Liver (tissue), 9 donors: ENCODE measurements around the gene DTX4. TPM values are rescaled to one million over a fixed set of nuclear protein-coding genes. Genes with fewer than 3 reads are reported as not detected.
A peak's percentile ranks its signal among the peaks of the same experiment; 100 is the strongest.
"Not testable (repeated sequence)": the region's sequence is repeated elsewhere in the genome, so short reads cannot be mapped to it uniquely, and the experiment has no call there.

Experiments
- DNase-seq: peaks from one replicate; pipeline ENCODE4 v3.0.0-alpha.2; 2017; ENCODE audit warnings: low spot score
- H3K27ac ChIP-seq, 2 donors: one replicate each; pipeline ENCODE4 v1.7.0; 2013; ENCODE audit warnings: inconsistent platforms in 2 of 2, low read length in 2 of 2, control low read depth in 1 of 2, low read depth in 1 of 2, mild to moderate bottlenecking in 1 of 2
- H3K27me3 ChIP-seq, 4 donors: one replicate each; pipeline versions ENCODE4 v1.6.1 to v1.7.0; 2013; ENCODE audit warnings: low read length in 3 of 4, inconsistent platforms in 1 of 4, mild to moderate bottlenecking in 1 of 4, moderate library complexity in 1 of 4; ENCODE audit not compliant: control insufficient read depth in 4 of 4, insufficient read depth in 4 of 4
- H3K36me3 ChIP-seq, 4 donors: one replicate each; pipeline versions ENCODE4 v1.6.1 to v1.7.0; 2013; ENCODE audit warnings: low read length in 3 of 4, mild to moderate bottlenecking in 3 of 4, low read depth in 1 of 4, moderate library complexity in 1 of 4; ENCODE audit not compliant: control insufficient read depth in 4 of 4, insufficient read depth in 3 of 4
- H3K4me1 ChIP-seq, 4 donors: one replicate each; pipeline versions ENCODE4 v1.6.1 to v1.7.0; 2013; ENCODE audit warnings: low read length in 3 of 4, mild to moderate bottlenecking in 3 of 4, moderate library complexity in 1 of 4; ENCODE audit not compliant: control insufficient read depth in 4 of 4, insufficient read depth in 4 of 4
- H3K4me3 ChIP-seq, 3 donors: one replicate each; pipeline versions ENCODE4 v1.6.1 to v1.7.0; 2013; ENCODE audit warnings: low read length in 3 of 3, control low read depth in 1 of 3, low read depth in 1 of 3, mild to moderate bottlenecking in 1 of 3
- H3K9ac ChIP-seq, 2 donors: one replicate each; pipeline ENCODE4 v1.7.0; 2013; ENCODE audit warnings: low read length in 2 of 2, mild to moderate bottlenecking in 2 of 2, moderate library complexity in 2 of 2, control low read depth in 1 of 2, low read depth in 1 of 2
- H3K9me3 ChIP-seq, 4 donors: one replicate each; pipeline versions ENCODE4 v1.6.1 to v1.7.0; 2013; ENCODE audit warnings: low read length in 3 of 4; ENCODE audit not compliant: control insufficient read depth in 4 of 4
- CTCF ChIP-seq: fragments of 150-350 bp; IDR thresholded peaks from 2 replicates; pipeline ENCODE4 v1.5.1; 2017; ENCODE audit warnings: improper control_type of control experiment, low read depth, low read length; ENCODE audit not compliant: missing input control
- FOXA2 ChIP-seq: IDR thresholded peaks from 2 replicates; pipeline ENCODE4 v1.6.1; 2016; ENCODE audit warnings: antibody characterized with exemption
- JUND ChIP-seq, 2 donors: IDR thresholded peaks; 2 replicates each; pipeline ENCODE4 v1.6.1; 2016; ENCODE audit warnings: antibody characterized with exemption in 2 of 2
- RAD21 ChIP-seq, 2 donors: IDR thresholded peaks; 2 replicates each; pipeline ENCODE4 v1.6.1; 2016; ENCODE audit warnings: antibody characterized with exemption in 2 of 2, mild to moderate bottlenecking in 2 of 2
- RXRA ChIP-seq, 2 donors: IDR thresholded peaks; 2 replicates each; pipeline ENCODE4 v1.6.1; 2017 to 2018; ENCODE audit warnings: antibody characterized with exemption in 2 of 2, mild to moderate bottlenecking in 1 of 2
- SP1 ChIP-seq: IDR thresholded peaks from 2 replicates; pipeline ENCODE4 v1.6.1; 2018; ENCODE audit warnings: antibody characterized with exemption, mild to moderate bottlenecking
- TAF1 ChIP-seq: conservative IDR thresholded peaks from 2 replicates; pipeline ENCODE4 v1.6.1; 2016; ENCODE audit warnings: antibody characterized with exemption, mild to moderate bottlenecking
- YY1 ChIP-seq: IDR thresholded peaks from 2 replicates; pipeline ENCODE4 v1.6.1; 2016; ENCODE audit warnings: antibody characterized with exemption, mild to moderate bottlenecking
- WGBS: extraction: QIAGEN DNeasy Blood & Tissue Kit; methylation state at CpG from one replicate; pipeline ENCODE4 v1.1.7; 2013; 5-methylcytosine and 5-hydroxymethylcytosine counted together
- polyA plus RNA-seq, 2 donors: library from polyadenylated mRNA; stranded (reverse) in 1 of 2; unstranded in 1 of 2; fragments of 200-250 nt in 1 of 2; fragments of >200 nt in 1 of 2; fragmentation: Nextera tagmentation in 1 of 2; extraction: Ambion mirVana in 1 of 2; gene quantifications; one replicate each; pipeline versions ENCODE4 v1.2.1 to v1.2.3, GENCODE V29; 2013 to 2015
- total RNA-seq, 2 donors: library from RNA; depleted of rRNA; stranded (reverse); fragments of >200 nt; gene quantifications; one replicate each; pipeline ENCODE4 v1.2.3, GENCODE V29; 2014
- TF ChIP-seq, protein P1 (sequence below): IDR thresholded peaks from 2 replicates; pipeline ENCODE4 v1.6.1; 2016; ENCODE audit warnings: antibody characterized with exemption
- TF ChIP-seq, protein P2 (sequence below): IDR thresholded peaks from 2 replicates; pipeline ENCODE4 v1.6.1; 2016; ENCODE audit warnings: antibody characterized with exemption
- donor health status: healthy.
- donor health status: healthy.
- donor health status: healthy.
- donor health status: healthy.
- donor health status: healthy.

The DTX4 gene
- total RNA-seq (10 to 100 TPM; 10.6 to 21.4 TPM), polyA plus RNA-seq (10 to 100 TPM in 1 of 2 donors, 1 to 10 TPM in 1; 7.5 to 17.9 TPM)

- H3K4me1 ChIP-seq: peaks cover 6 to 45% (median 29%) of the 10 kb centered on the region in 4 donors
- H3K4me3 ChIP-seq: peak within 1 kb of the TSS; percentile 81 to 90 (median 90)
- peak within 1 kb of the TSS in 1 of 2 donors; percentile 74 for H3K9ac ChIP-seq
- TF ChIP-seq RAD21 (IDR thresholded peaks at IDR 0.05) (peak; percentile 92 to 93), JUND (IDR thresholded peaks at IDR 0.05) (peak in 1 of 2 donors; percentile 12), SP1 (peak; percentile 28), CTCF (peak; percentile 98), TAF1 (no peak), YY1 (no peak)
- TF ChIP-seq, protein P1, sequence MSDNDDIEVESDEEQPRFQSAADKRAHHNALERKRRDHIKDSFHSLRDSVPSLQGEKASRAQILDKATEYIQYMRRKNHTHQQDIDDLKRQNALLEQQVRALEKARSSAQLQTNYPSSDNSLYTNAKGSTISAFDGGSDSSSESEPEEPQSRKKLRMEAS: peak; percentile 30
- H3K27me3 ChIP-seq: no peaks in the 10 kb centered on the region
- H3K27ac ChIP-seq: peak within 1 kb of the TSS; percentile 90 to 91
- no peaks in the 10 kb centered on the region for H3K36me3 ChIP-seq
- no peaks in the 10 kb centered on the region for H3K9me3 ChIP-seq
- peak; percentile 89 for DNase-seq
- WGBS: under 1% methylated on average over 64 of the region's 64 CpGs
Observed at GRCh38 chr11:59171508-59172322, at the start of gene DTX4. TSS of gene DTX4 (plus strand) at chr11:59172132. CDS start at chr11:59172596, 464 bp downstream.

DNA sequence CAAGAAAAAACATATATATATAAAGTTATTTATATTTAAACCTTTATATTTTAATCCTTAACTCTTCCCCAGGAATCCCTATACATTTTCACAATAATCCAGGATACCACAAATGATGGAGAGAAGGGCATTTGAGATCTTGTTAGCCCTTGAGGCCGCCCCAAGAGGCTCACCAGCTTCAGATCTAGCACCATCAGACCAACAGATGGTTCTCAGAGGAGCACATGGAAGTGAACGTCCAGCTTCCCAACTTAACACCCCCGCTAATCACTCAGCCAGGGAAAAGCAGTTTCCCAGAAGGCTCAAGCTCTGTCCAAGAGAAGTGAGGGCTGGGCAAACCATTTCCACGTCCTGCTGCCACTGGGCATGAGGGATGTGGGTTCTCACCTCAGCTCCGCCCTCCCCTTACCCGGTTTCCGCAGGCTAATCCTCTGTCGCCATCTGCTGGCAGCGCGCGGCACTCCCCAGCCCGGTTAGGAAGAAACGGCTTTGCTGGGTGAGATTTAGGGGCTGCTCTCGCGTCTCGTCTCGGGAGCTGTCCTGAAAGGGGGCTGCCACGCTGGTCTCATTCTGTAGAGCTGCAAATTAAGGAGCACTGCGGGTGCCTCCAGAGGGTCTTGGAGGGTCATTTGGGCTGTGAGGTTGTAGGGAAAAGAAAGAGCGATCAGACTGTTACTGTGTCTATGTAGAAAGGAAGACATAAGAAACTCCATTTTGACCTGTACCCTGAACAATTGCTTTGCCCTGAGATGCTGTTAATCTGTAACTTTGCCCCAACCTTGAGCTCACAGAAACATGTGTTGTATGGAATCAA lies 36.1 kb upstream of the DTX4 start:
- DNase-seq: peak; percentile 87
- no peak overlapping the region for H3K9ac ChIP-seq
- H3K4me3 ChIP-seq: no peak overlapping the region
- H3K27ac ChIP-seq: no peak overlapping the region
- H3K9me3 ChIP-seq: peaks cover 0 to 1% (median 0%) of the 10 kb centered on the region in 4 donors
- peak; percentile 97 for TF ChIP-seq CTCF
- TF ChIP-seq FOXA2: no peak
- TF ChIP-seq RAD21 (IDR thresholded peaks at IDR 0.05): peak; percentile 92 to 98
- TF ChIP-seq RXRA (IDR thresholded peaks at IDR 0.05): peak in 1 of 2 donors; percentile 8
- TF ChIP-seq, protein P2, sequence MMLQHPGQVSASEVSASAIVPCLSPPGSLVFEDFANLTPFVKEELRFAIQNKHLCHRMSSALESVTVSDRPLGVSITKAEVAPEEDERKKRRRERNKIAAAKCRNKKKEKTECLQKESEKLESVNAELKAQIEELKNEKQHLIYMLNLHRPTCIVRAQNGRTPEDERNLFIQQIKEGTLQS: no peak
- WGBS: 16% methylated on average over 20 of the region's 20 CpGs
- peaks cover 0 to 5% (median 0%) of the 10 kb centered on the region in 4 donors for H3K4me1 ChIP-seq
- no peaks in the 10 kb centered on the region for H3K27me3 ChIP-seq
- peaks cover 0 to 10% (median 3%) of the 10 kb centered on the region in 4 donors for H3K36me3 ChIP-seq

GRCh38 chr11:59136551-59136950 lies 35.4 kb upstream of the DTX4 start:
- H3K27ac ChIP-seq, H3K4me3 ChIP-seq, H3K4me1 ChIP-seq, H3K27me3 ChIP-seq, DNase-seq, H3K9ac ChIP-seq, H3K9me3 ChIP-seq: not testable (repeated sequence)
- peaks cover 0 to 10% (median 3%) of the 10 kb centered on the region in 4 donors for H3K36me3 ChIP-seq
- 71% methylated on average over 6 of the region's 6 CpGs for WGBS
